Muscle of leg (tissue), 11 donors: ENCODE results near the gene PC. TPM values are rescaled to one million over a fixed set of nuclear protein-coding genes. Genes with fewer than 3 reads are reported as not detected.

ENCODE experiments used
- DNase-seq: peaks from one replicate; pipeline ENCODE4 v3.0.0; 2013
- H3K27ac ChIP-seq: one replicate; pipeline ENCODE4 v1.5.1; 2013; ENCODE audit warnings: mild to moderate bottlenecking, low read length, control low read depth
- H3K27me3 ChIP-seq: one replicate; pipeline ENCODE4 v1.6.1; 2013; ENCODE audit warnings: low read length; ENCODE audit not compliant: control insufficient read depth, insufficient read depth
- H3K36me3 ChIP-seq: one replicate; pipeline ENCODE4 v1.6.1; 2013; ENCODE audit warnings: low read length; ENCODE audit not compliant: control insufficient read depth, insufficient read depth
- H3K4me1 ChIP-seq: one replicate; pipeline ENCODE4 v1.6.1; 2013; ENCODE audit warnings: low read length; ENCODE audit not compliant: control insufficient read depth, insufficient read depth
- H3K4me3 ChIP-seq: one replicate; pipeline ENCODE4 v1.5.1; 2013; ENCODE audit warnings: low read length, control low read depth
- H3K9me3 ChIP-seq: replicated peaks from 2 replicates; pipeline ENCODE4 v1.6.1; 2013; ENCODE audit warnings: low read depth, low read length; ENCODE audit not compliant: control insufficient read depth
- WGBS: methylation state at CpG from one replicate; pipeline ENCODE4 v1.1.5; 2013; ENCODE audit warnings: missing lambda C conversion rate; ENCODE audit not compliant: insufficient coverage; 5-methylcytosine and 5-hydroxymethylcytosine counted together
- polyA plus RNA-seq, 8 donors: library from polyadenylated mRNA; unstranded; fragments of 120-200 nt; gene quantifications; one replicate each; pipeline versions ENCODE4 v1.2.1 to v1.2.3, GENCODE V29; 2013; ENCODE audit warnings: inconsistent platforms in 1 of 8, low replicate concordance in 1 of 8; ENCODE audit not compliant: insufficient read length in 8 of 8, insufficient read depth in 1 of 8
- total RNA-seq: library from RNA; stranded (reverse); fragments of 120-200 nt; gene quantifications from one replicate; pipeline ENCODE4 v1.2.4, GENCODE V29; 2013

The PC gene
- total and polyA plus RNA-seq, 9 donors = 10.0 to 30.9 (median 18.8) TPM

- 91% methylated on average over 62 of the region's 62 CpGs for WGBS
- Histone ChIP-seq H3K36me3 (peaks cover 28% of the 10 kb centered on the region), H3K4me3 (no peak overlapping the region), H3K27me3 (no peaks in the 10 kb centered on the region), H3K9me3 (no peaks in the 10 kb centered on the region), H3K4me1 (peaks cover 24% of the 10 kb centered on the region), H3K27ac (no peak overlapping the region)
- no peak for DNase-seq
Measured at GRCh38 chr11:66858186-66858938, 99.8 kb downstream of the PC start.

- peaks cover 28% of the 10 kb centered on the region for H3K36me3 ChIP-seq
- no peak overlapping the region for H3K27ac ChIP-seq
- H3K4me3 ChIP-seq = no peak overlapping the region
- H3K4me1 ChIP-seq = peaks cover 22% of the 10 kb centered on the region
- no peaks in the 10 kb centered on the region for H3K27me3 ChIP-seq
- WGBS = 89% methylated on average over 19 of the region's 19 CpGs
- no peak for DNase-seq
- H3K9me3 ChIP-seq = no peaks in the 10 kb centered on the region
Measured at GRCh38 chr11:66857927-66858185, 100.3 kb downstream of the PC start.

- 55% methylated on average over 28 of the region's 47 CpGs for whole genome bisulfite sequencing
- H3K36me3 ChIP-seq = peaks cover 25% of the 10 kb centered on the region
- DNase-seq = no peak
- H3K9me3 ChIP-seq = no peaks in the 10 kb centered on the region
- peak overlapping the region; percentile 39 for H3K4me3 ChIP-seq
- no peaks in the 10 kb centered on the region for H3K27me3 ChIP-seq
- peak overlapping the region; percentile 35 for H3K27ac ChIP-seq
- peaks cover 22% of the 10 kb centered on the region for H3K4me1 ChIP-seq
Measured at GRCh38 chr11:66857234-66857926, 100.8 kb downstream of the PC start.

- Histone ChIP-seq H3K27ac (peak within 1 kb of the TSS; percentile 94), H3K9me3 (no peaks in the 10 kb centered on the region), H3K27me3 (no peaks in the 10 kb centered on the region), H3K4me1 (peaks cover 22% of the 10 kb centered on the region), H3K36me3 (peaks cover 20% of the 10 kb centered on the region), H3K4me3 (peak within 1 kb of the TSS; percentile 75)
- peak; percentile 45 for DNase-seq
- under 1% methylated on average over 100 of the region's 103 CpGs for WGBS
Measured at GRCh38 chr11:66856496-66857233, 101.5 kb downstream of the PC start, which contains the start of gene LRFN4. LRFN4 (plus strand) TSS chr11:66857064; CDS start chr11:66857745, 681 bp downstream.

- H3K27me3 ChIP-seq = no peaks in the 10 kb centered on the region
- no peaks in the 10 kb centered on the region for H3K9me3 ChIP-seq
- H3K4me3 ChIP-seq = peak overlapping the region; percentile 75
- peaks cover 20% of the 10 kb centered on the region for H3K36me3 ChIP-seq
- peak overlapping the region; percentile 94 for H3K27ac ChIP-seq
- peak; percentile 96 for DNase-seq
- peaks cover 22% of the 10 kb centered on the region for H3K4me1 ChIP-seq
- WGBS = under 1% methylated on average over 43 of the region's 51 CpGs
Measured at GRCh38 chr11:66855574-66856495, 102.3 kb downstream of the PC start.

GRCh38 chr11:66854729-66855211, 103.4 kb downstream of the PC start:
- H3K27ac ChIP-seq = no peak overlapping the region
- no peak overlapping the region for H3K4me3 ChIP-seq
- no peak for DNase-seq
- H3K4me1 ChIP-seq = peaks cover 20% of the 10 kb centered on the region
- peaks cover 17% of the 10 kb centered on the region for H3K36me3 ChIP-seq
- WGBS = 91% methylated on average over 14 of the region's 15 CpGs
- H3K27me3 ChIP-seq = no peaks in the 10 kb centered on the region
- H3K9me3 ChIP-seq = no peaks in the 10 kb centered on the region

GRCh38 chr11:66854231-66854661, 103.9 kb downstream of the PC start:
- Histone ChIP-seq H3K27me3 (no peaks in the 10 kb centered on the region), H3K4me3 (no peak overlapping the region), H3K27ac (no peak overlapping the region), H3K36me3 (peaks cover 15% of the 10 kb centered on the region), H3K9me3 (no peaks in the 10 kb centered on the region), H3K4me1 (peaks cover 16% of the 10 kb centered on the region)
- WGBS = 94% methylated on average over 12 of the region's 12 CpGs
- DNase-seq = no peak

GRCh38 chr11:66853242-66854229, 104.6 kb downstream of the PC start:
- Histone ChIP-seq H3K9me3 (no peaks in the 10 kb centered on the region), H3K27me3 (no peaks in the 10 kb centered on the region), H3K4me3 (no peak overlapping the region), H3K27ac (no peak overlapping the region), H3K36me3 (peaks cover 20% of the 10 kb centered on the region), H3K4me1 (peaks cover 16% of the 10 kb centered on the region)
- 83% methylated on average over 26 of the region's 26 CpGs for WGBS
- no peak for DNase-seq
